Stomach (tissue), 4 donors: ENCODE data around the gene TMEM229A.

Experiments used
- EP300 ChIP-seq: sonication (generic); formaldehyde crosslinking; IDR thresholded peaks from one replicate; pipeline ENCODE4 v1.6.1; 2017; ENCODE audit warnings: antibody characterized with exemption
- POLR2A ChIP-seq, 4 donors: fragments of 450-650 bp; IDR thresholded peaks; one replicate each; pipeline ENCODE4 v1.6.1; 2016; ENCODE audit warnings: antibody characterized with exemption in 4 of 4, control low read depth in 2 of 4, mild to moderate bottlenecking in 1 of 4, moderate library complexity in 1 of 4
- TF ChIP-seq, protein P1 (sequence below), 7 experiments: fragments of 450-650 bp in 4 of 7; fragments of 200-600 bp in 3 of 7; sonication (generic) in 3 of 7; IDR thresholded peaks; one replicate each; pipeline ENCODE4 v1.5.1; 2016 to 2019; ENCODE audit warnings: antibody characterized with exemption in 7 of 7, control low read depth in 2 of 7, mild to moderate bottlenecking in 1 of 7

DNA sequence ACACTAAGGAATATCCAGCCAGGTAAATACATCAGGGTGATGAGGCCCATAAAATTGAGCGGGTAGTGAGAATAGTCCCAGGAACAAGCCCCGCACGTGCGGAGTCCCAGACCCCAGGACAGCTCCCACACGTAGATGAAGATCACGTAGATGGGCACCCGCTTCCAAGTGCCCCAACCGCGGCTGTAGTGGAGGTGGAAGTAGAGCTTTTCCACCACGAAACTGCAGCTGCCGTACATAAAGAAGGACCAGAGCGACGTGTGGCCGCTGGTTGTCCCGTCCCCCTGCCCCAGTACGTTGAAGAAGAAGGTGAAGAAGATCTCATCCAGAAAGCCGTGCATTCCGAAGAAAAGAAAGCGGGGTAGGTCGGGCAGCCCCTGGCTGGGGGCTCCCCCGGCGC lies 948 bp downstream of the TMEM229A start:
- TF ChIP-seq, protein P1, sequence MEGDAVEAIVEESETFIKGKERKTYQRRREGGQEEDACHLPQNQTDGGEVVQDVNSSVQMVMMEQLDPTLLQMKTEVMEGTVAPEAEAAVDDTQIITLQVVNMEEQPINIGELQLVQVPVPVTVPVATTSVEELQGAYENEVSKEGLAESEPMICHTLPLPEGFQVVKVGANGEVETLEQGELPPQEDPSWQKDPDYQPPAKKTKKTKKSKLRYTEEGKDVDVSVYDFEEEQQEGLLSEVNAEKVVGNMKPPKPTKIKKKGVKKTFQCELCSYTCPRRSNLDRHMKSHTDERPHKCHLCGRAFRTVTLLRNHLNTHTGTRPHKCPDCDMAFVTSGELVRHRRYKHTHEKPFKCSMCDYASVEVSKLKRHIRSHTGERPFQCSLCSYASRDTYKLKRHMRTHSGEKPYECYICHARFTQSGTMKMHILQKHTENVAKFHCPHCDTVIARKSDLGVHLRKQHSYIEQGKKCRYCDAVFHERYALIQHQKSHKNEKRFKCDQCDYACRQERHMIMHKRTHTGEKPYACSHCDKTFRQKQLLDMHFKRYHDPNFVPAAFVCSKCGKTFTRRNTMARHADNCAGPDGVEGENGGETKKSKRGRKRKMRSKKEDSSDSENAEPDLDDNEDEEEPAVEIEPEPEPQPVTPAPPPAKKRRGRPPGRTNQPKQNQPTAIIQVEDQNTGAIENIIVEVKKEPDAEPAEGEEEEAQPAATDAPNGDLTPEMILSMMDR (IDR thresholded peaks at IDR 0.05) = no peak
- TF ChIP-seq POLR2A (IDR thresholded peaks at IDR 0.05) (no peak), EP300 (no peak)
